ENCODE results near the gene TMEM222.

TMEM222 gene, protein sequence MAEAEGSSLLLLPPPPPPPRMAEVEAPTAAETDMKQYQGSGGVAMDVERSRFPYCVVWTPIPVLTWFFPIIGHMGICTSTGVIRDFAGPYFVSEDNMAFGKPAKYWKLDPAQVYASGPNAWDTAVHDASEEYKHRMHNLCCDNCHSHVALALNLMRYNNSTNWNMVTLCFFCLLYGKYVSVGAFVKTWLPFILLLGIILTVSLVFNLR

DNA sequence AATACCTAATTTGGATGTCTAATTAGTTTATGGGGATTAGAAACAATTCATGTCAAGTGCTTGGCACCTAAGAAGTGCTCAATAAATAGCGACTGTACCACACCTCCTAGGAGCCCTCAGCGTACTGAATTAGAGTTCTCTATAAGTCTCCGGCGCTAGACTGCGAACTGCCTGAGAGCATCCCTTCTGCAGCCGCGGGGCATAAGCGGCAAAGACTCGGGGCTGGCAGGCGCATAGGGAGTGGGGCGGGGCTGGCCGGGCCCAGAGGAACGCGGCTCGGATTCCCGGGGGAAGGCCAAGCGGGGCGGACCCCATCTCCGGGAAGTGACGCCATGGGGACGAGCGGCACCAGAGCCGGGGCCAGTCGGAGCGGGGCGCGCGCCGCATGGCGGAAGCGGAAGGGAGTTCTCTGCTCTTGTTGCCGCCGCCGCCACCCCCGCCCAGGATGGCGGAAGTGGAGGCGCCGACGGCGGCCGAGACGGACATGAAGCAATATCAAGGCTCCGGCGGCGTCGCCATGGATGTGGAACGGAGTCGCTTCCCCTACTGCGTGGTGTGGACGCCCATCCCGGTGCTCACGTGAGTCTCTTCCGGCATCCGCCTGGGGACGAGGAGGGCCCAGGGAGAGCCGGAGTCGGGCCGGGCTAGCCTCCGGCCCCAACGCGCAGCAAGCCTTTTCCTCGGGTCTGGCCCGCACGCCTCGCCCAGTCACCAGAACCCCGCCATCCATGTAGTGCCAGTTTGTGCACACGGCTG lies at the start of gene TMEM222:
TMEM222 (plus strand) TSS at position 351 of the 756 bp plus-strand sequence; CDS start at position 386, 35 bp downstream.
- H4K20me1 ChIP-seq (ENCODE audit: control insufficient read depth, insufficient read depth, low read depth, low read length), result no peaks in the 10 kb centered on the region
- H3K36me3 ChIP-seq (ENCODE audit: control insufficient read depth, low read length), result peaks cover 39% of the 10 kb centered on the region
- H3K4me1 ChIP-seq (ENCODE audit: control insufficient read depth, low read length), result peaks cover 20% of the 10 kb centered on the region
- peak within 1 kb of the TSS; percentile 100 for H3K4me3 ChIP-seq (ENCODE audit: low read length)
- TF ChIP-seq EZH2phosphoT487 (IDR thresholded peaks at IDR 0.05; ENCODE audit: borderline replicate concordance, low read length), result no peak
- TF ChIP-seq, protein P1, sequence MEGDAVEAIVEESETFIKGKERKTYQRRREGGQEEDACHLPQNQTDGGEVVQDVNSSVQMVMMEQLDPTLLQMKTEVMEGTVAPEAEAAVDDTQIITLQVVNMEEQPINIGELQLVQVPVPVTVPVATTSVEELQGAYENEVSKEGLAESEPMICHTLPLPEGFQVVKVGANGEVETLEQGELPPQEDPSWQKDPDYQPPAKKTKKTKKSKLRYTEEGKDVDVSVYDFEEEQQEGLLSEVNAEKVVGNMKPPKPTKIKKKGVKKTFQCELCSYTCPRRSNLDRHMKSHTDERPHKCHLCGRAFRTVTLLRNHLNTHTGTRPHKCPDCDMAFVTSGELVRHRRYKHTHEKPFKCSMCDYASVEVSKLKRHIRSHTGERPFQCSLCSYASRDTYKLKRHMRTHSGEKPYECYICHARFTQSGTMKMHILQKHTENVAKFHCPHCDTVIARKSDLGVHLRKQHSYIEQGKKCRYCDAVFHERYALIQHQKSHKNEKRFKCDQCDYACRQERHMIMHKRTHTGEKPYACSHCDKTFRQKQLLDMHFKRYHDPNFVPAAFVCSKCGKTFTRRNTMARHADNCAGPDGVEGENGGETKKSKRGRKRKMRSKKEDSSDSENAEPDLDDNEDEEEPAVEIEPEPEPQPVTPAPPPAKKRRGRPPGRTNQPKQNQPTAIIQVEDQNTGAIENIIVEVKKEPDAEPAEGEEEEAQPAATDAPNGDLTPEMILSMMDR (IDR thresholded peaks at IDR 0.05; ENCODE audit: low read depth, low read length, poor library complexity, severe bottlenecking), result no peak
- H3K4me2 ChIP-seq (ENCODE audit: low read length), result peak within 1 kb of the TSS; percentile 92
- no peaks in the 10 kb centered on the region for H3K9me3 ChIP-seq (ENCODE audit: control insufficient read depth, insufficient read depth, low read length)
- H3K27ac ChIP-seq (ENCODE audit: low read depth, low read length), result peak within 1 kb of the TSS; percentile 83
- no peaks in the 10 kb centered on the region; the same call in 1 of the 2 replicates for H3K27me3 ChIP-seq (ENCODE audit: control insufficient read depth, low read length)
- no peaks in the 10 kb centered on the region for H3F3A ChIP-seq (ENCODE audit: control insufficient read depth, insufficient read depth)
- H3K9me2 ChIP-seq (replicated peaks; ENCODE audit: control insufficient read depth, low read length), result no peaks in the 10 kb centered on the region
- peaks cover 49% of the 10 kb centered on the region for H3K79me2 ChIP-seq (ENCODE audit: control insufficient read depth, low read length)

DNA sequence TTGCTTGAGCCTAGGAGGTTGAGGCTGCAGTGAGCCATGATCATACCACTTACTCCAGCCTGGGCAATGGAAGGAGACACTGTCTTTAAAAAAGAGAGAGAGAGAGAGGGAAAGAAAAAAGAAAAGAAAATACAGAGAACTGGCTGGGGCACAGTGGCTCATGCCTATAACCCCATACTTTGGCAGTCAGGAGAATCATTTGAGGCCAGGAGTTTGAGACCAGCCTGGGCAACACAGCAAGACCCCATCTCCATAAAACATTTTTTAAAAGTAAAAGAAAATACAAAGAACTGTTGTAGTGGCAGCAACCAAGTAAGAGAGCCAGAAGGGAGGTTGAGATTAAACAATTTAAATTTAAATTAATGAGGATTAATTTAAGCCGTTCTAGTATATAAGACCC lies 47.8 kb upstream of the TMEM222 start:
- Histone ChIP-seq H3K4me3 (ENCODE audit: low read length) (no peak overlapping the region), H4K20me1 (ENCODE audit: control insufficient read depth, insufficient read depth, low read depth, low read length) (no peaks in the 10 kb centered on the region), H3K9me3 (ENCODE audit: control insufficient read depth, insufficient read depth, low read length) (no peaks in the 10 kb centered on the region), H3K27me3 (ENCODE audit: control insufficient read depth, low read length) (no peaks in the 10 kb centered on the region), H3K36me3 (ENCODE audit: control insufficient read depth, low read length) (no peaks in the 10 kb centered on the region), H3K9me2 (replicated peaks; ENCODE audit: control insufficient read depth, low read length) (no peaks in the 10 kb centered on the region), H3K27ac (ENCODE audit: low read depth, low read length) (no peak overlapping the region), H3K4me1 (ENCODE audit: control insufficient read depth, low read length) (no peaks in the 10 kb centered on the region), H3F3A (ENCODE audit: control insufficient read depth, insufficient read depth) (no peaks in the 10 kb centered on the region), H3K4me2 (ENCODE audit: low read length) (no peak overlapping the region), H3K79me2 (ENCODE audit: control insufficient read depth, low read length) (no peaks in the 10 kb centered on the region)
- TF ChIP-seq, protein P1 (IDR thresholded peaks at IDR 0.05; ENCODE audit: low read depth, low read length, poor library complexity, severe bottlenecking), result no peak
- TF ChIP-seq EZH2phosphoT487 (IDR thresholded peaks at IDR 0.05; ENCODE audit: borderline replicate concordance, low read length), result no peak

DNA sequence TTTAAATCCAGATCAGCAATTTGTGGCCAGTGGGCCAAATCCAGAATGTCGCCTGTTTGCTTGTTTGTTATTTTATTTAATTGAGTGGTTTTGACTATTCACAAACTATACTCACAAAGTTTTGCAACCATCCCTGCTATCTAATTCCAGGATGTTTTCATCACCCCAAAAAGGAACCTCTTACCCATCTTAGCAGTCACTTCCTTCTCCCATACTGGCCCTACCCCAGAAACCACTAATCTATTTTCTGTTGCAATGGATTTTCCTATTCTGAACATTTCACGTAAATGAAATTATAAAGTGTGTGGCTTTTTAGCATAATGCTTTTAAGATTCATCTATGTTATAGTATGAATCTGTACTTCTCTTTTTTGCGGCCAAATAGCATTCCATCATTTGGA lies 46.3 kb upstream of the TMEM222 start:
- Histone ChIP-seq H3F3A (ENCODE audit: control insufficient read depth, insufficient read depth) (no peaks in the 10 kb centered on the region), H3K79me2 (ENCODE audit: control insufficient read depth, low read length) (no peaks in the 10 kb centered on the region), H3K4me1 (ENCODE audit: control insufficient read depth, low read length) (no peaks in the 10 kb centered on the region), H3K27ac (ENCODE audit: low read depth, low read length) (no peak overlapping the region), H3K36me3 (ENCODE audit: control insufficient read depth, low read length) (no peaks in the 10 kb centered on the region), H3K4me3 (ENCODE audit: low read length) (no peak overlapping the region), H4K20me1 (ENCODE audit: control insufficient read depth, insufficient read depth, low read depth, low read length) (no peaks in the 10 kb centered on the region), H3K9me2 (replicated peaks; ENCODE audit: control insufficient read depth, low read length) (no peaks in the 10 kb centered on the region), H3K9me3 (ENCODE audit: control insufficient read depth, insufficient read depth, low read length) (no peaks in the 10 kb centered on the region), H3K27me3 (ENCODE audit: control insufficient read depth, low read length) (no peaks in the 10 kb centered on the region), H3K4me2 (ENCODE audit: low read length) (no peak overlapping the region)
- TF ChIP-seq EZH2phosphoT487 (IDR thresholded peaks at IDR 0.05; ENCODE audit: borderline replicate concordance, low read length), result no peak
- TF ChIP-seq, protein P1 (IDR thresholded peaks at IDR 0.05; ENCODE audit: low read depth, low read length, poor library complexity, severe bottlenecking), result no peak

Measured in DOHH2 (cell line).